BJ (cell line): ENCODE measurements around the gene SYMPK. TPM values are rescaled to one million over a fixed set of nuclear protein-coding genes. Genes with fewer than 3 reads are reported as not detected.

ENCODE experiments used
- CTCF ChIA-PET: fragments of 350-600 bp; formaldehyde crosslinking; extraction: SDS; loops from one replicate; lab custom pipeline; 2021; ENCODE audit warnings: antibody characterized with exemption, inconsistent platforms; lab: Yijun Ruan, JAX
- POLR2A ChIA-PET: fragments of 300-600 bp; sonication (Branson Sonifier 250); formaldehyde crosslinking; extraction: SDS; loops from one replicate; lab custom pipeline; 2021; ENCODE audit warnings: antibody characterized with exemption; lab: Charles Lee
- DNase-seq: peaks from one replicate; pipeline ENCODE4 v3.0.0-alpha.2; 2011; ENCODE audit warnings: low read depth
- H3K27me3 ChIP-seq: 2 replicates; pipeline ENCODE4 v1.6.0; 2011; ENCODE audit warnings: low read length; ENCODE audit not compliant: control insufficient read depth, insufficient read depth
- H3K36me3 ChIP-seq: 2 replicates; pipeline ENCODE4 v1.5.1; 2011; ENCODE audit warnings: low read length; ENCODE audit not compliant: control insufficient read depth, insufficient read depth
- H3K4me3 ChIP-seq: 2 replicates; pipeline ENCODE4 v1.5.1; 2011; ENCODE audit warnings: low read depth, mild to moderate bottlenecking, control low read depth, low read length
- polyA plus RNA-seq: library from polyadenylated mRNA; depleted of rRNA; stranded (reverse); fragments of >200 nt; gene quantifications from 2 replicates; pipeline ENCODE4 v1.2.3, GENCODE V29; 2011
- TF ChIP-seq, protein P1 (sequence below): IDR thresholded peaks from 2 replicates; pipeline ENCODE4 v1.5.1; 2011; ENCODE audit warnings: low read depth, mild to moderate bottlenecking, control low read depth, inconsistent platforms, low read length, moderate library complexity; ENCODE audit not compliant: insufficient read depth

SYMPK gene
- polyA plus RNA-seq, 1 experiment: 60.2 TPM

DNA sequence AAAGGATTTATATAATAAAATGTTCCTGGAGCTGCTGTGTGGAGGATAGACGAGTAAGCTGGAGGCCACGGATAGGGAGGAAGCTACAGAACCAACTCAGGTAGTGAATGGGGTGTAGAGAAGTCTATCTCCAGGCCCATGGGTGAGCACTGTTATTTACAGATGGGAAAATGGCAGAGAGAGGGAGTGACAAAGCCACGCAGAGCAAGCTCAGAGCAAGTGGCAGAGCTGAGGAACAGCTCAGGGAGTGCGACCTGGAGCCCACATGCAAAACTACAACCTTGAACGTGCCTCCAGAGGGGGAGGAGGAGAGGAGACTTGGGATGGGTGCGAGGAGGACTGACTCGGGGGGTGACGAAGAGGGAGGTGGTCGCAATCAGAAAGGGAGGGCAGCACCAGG is 34.4 kb downstream of the SYMPK start:
- Histone ChIP-seq H3K27me3 (no peaks in the 10 kb centered on the region), H3K36me3 (peaks cover 48% of the 10 kb centered on the region), H3K4me3 (no peak overlapping the region)
- CTCF ChIA-PET: interaction anchor here (1.1 to 4.5 kb wide), 2 partner anchors 8 to 11 kb away, joined by 3 to 46 read pairs; no protein-coding TSS in a partner anchor
- no peak for DNase-seq
- POLR2A ChIA-PET: no interaction called here
- TF ChIP-seq, protein P1, sequence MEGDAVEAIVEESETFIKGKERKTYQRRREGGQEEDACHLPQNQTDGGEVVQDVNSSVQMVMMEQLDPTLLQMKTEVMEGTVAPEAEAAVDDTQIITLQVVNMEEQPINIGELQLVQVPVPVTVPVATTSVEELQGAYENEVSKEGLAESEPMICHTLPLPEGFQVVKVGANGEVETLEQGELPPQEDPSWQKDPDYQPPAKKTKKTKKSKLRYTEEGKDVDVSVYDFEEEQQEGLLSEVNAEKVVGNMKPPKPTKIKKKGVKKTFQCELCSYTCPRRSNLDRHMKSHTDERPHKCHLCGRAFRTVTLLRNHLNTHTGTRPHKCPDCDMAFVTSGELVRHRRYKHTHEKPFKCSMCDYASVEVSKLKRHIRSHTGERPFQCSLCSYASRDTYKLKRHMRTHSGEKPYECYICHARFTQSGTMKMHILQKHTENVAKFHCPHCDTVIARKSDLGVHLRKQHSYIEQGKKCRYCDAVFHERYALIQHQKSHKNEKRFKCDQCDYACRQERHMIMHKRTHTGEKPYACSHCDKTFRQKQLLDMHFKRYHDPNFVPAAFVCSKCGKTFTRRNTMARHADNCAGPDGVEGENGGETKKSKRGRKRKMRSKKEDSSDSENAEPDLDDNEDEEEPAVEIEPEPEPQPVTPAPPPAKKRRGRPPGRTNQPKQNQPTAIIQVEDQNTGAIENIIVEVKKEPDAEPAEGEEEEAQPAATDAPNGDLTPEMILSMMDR: no peak

DNA sequence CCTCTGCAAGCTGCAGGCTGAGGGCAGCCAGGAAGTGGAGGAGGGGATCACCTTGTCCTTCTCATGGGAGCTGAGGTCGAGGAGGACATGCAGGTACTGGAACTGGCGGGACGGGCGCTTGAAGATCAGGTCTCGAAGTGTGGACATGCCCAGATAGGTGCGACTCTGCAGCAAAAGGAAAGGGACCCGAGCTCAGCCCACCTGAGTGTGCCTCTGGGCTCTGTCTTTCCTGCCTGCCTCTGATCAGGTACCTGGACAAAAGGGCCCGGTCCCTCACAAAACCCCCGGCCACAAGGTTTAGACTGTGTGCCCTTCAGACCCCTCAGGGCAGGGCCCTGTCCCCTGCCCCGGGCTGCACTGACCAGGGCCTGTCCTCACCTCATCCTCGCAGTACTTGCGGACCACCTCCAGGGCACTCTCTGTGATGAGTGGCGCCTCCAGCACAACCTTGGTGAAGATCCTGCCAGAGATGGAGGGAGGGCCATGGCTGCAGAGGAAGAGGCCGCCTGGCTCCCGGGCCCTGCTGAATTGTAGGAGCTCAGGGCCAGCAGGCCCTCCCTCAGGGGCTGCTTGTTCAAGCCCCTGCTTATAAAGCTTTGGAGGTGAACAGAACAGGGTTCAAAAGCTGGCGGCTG is 35.4 kb downstream of the SYMPK start:
- ChIA-PET CTCF (interaction anchor here (1.0 to 4.5 kb wide), 2 partner anchors 10 to 14 kb away, joined by 3 to 46 read pairs; no protein-coding TSS in a partner anchor), POLR2A (no interaction called here)
- Histone ChIP-seq H3K36me3 (peaks cover 52% of the 10 kb centered on the region), H3K4me3 (no peak overlapping the region), H3K27me3 (no peaks in the 10 kb centered on the region)
- no peak for DNase-seq
- TF ChIP-seq, protein P1: no peak

DNA sequence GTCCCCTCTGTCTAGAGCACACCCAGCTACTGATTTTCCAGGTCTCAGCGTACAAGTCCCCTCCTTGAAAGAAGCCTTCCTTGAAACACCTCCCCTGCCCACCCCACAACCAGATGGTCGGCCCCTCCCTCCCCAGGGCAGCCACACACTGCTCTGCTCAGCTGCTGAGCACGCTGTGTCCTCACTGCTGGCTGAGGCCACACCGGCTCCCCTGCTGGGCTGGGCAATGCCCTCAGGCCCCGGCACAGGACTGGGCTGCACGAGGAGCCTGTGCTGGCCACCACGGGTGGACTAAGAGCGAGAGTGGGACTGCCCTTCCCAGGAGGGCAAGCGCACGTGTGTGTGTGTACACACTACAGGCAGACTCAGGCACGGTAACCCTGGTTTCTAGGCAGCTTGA is 36.0 kb downstream of the SYMPK start:
- ChIA-PET CTCF (interaction anchor here (1.3 to 4.5 kb wide), 2 partner anchors 10 to 23 kb away, joined by 4 to 46 read pairs; no protein-coding TSS in a partner anchor), POLR2A (no interaction called here)
- TF ChIP-seq, protein P1: no peak
- Histone ChIP-seq H3K4me3 (no peak overlapping the region), H3K36me3 (peaks cover 54% of the 10 kb centered on the region), H3K27me3 (no peaks in the 10 kb centered on the region)
- DNase-seq: no peak

DNA sequence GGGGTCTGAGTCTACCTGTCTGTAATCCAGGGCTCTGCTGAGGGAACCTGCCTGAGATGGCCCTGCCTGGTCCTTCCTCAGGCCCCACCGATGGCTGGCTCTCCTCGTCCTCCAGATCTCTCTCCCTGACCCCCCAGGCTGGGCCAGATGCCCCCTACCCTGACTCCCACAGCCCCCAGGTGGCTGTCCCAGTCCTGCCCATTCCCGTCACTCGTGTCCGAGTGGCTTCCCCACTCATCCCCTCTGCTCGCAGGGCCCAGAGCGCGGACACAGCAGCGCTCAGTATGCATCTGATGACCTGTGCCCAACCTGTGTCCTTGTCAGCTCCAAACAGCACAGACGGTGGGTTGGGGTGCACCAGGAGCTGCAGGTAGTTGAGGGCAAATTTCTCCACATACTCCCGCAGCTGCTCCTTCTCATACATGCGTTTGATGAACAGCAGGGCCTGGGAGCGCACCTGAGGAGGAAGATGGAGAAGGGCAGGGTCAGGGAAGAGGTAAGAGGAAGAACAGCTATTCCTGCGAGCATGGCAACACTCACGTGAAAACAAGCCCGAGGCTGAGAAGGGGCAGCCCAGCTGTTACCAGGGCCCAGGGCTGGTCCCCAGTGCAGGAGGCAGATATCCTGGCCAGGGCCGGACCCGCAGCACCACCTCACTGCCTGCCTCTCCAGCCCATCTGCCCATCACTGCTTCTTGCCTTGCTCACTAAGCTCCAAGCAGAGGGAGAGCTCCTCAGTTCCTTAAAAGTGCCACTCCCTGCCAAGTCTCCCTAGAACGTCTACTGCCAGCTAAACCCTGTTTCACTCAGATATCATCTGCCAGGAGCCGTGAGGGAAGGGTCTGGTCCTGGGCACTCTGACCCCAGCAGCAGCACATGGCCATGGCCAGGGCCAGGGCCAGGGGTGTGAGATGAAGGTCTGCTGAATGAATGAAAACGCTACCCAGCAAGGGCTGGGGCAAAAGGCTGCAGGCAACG is 36.7 kb downstream of the SYMPK start:
- TF ChIP-seq, protein P1: no peak
- DNase-seq: no peak
- H3K4me3 ChIP-seq: no peak overlapping the region
- no peaks in the 10 kb centered on the region for H3K27me3 ChIP-seq
- H3K36me3 ChIP-seq: peaks cover 53% of the 10 kb centered on the region
- CTCF ChIA-PET: interaction anchor here (1.0 to 4.5 kb wide), 3 partner anchors 9 to 34 kb away, joined by 3 to 46 read pairs (median 4); no protein-coding TSS in a partner anchor
- POLR2A ChIA-PET: no interaction called here

DNA sequence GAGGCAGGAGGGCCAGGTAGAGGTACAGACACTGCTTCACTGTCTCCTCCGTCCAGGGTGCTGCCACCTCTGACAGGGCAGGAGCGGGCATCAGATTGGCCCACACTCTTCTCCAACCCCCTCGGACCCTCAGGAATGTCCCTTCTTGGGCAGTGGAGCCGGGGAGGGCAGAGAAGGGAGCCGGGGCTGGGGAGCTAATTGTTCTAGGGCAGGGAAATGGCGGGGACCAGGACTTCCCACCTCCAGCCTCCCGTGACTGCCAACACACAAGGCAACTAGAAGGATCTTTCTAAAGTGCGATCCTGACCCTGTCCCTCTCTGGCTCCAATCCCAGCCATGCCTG is 37.7 kb downstream of the SYMPK start:
- POLR2A ChIA-PET: no interaction called here
- DNase-seq: no peak
- CTCF ChIA-PET: interaction anchor here (0.8 to 4.5 kb wide), 4 partner anchors 8 to 35 kb away, joined by 3 to 46 read pairs (median 6); no protein-coding TSS in a partner anchor

More for the DNA sequence above, 37.7 kb downstream of the SYMPK start:
- Histone ChIP-seq H3K36me3 (peaks cover 50% of the 10 kb centered on the region), H3K27me3 (no peaks in the 10 kb centered on the region), H3K4me3 (no peak overlapping the region)
- TF ChIP-seq, protein P1: no peak
